GM23248 (cell line): ENCODE results near the gene SH3RF2.

Experiments
- EZH2 ChIP-seq: fragments of 200-600 bp; sonication (generic); IDR thresholded peaks from 2 replicates; pipeline ENCODE4 v1.6.1; 2018; ENCODE audit warnings: antibody characterized with exemption, mild to moderate bottlenecking; ENCODE audit not compliant: insufficient read depth, poor library complexity, severe bottlenecking
- EZH2phosphoT487 ChIP-seq: fragments of 200-600 bp; sonication (generic); IDR thresholded peaks from 2 replicates; pipeline ENCODE4 v1.6.1; 2018; ENCODE audit warnings: antibody characterized with exemption, moderate library complexity, mild to moderate bottlenecking, low read depth; ENCODE audit not compliant: insufficient read depth

DNA sequence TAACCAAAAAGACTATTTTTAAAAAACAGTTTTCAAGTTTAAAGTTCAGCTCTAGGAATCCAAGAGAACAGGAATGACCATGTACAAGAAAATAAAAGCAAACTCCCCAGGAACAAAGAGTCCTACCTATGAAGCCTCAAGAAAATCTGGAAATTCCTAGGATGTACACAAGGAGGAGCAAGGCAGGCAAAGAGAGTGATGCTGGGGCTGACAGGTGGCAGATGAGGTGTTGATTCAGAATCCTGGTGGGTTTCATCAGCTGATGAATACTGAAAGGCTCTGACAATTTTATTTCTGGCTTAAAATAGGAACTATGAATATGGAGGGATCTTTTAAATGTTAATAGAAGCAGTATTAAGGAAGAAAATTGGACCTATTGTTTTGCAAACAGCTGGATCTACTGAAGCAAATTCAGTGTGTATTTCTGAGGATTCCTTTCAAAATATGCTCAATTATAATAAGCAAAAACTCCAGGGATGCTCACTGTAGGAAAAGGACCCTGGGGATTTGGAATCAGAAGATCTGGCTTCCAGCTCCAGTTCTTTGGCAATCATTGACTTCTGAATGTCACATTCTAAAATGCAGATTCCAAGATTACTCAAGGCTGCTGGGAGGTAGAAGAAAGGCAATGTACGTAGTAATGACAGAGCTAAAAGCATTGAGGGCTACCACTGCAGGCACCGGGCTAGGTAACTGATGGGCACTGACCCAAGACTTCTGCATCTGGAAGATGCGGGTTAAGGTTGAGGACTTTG, 28.0 kb upstream of the SH3RF2 start:
- TF ChIP-seq EZH2phosphoT487 (no peak), EZH2 (no peak)
